Stimulated activated CD8-positive, alpha-beta memory T cell treated with anti-CD3 and anti-CD28 coated beads, Interleukin-4, amount 100 ng/mL, for 24 hours (primary cell): ENCODE data around the gene KIFC3.
"Not testable (repeated sequence)": the region's sequence is repeated elsewhere in the genome, so short reads cannot be mapped to it uniquely, and the experiment has no call there.

Source experiments
- DNase-seq: peaks from one replicate; pipeline ENCODE4 v3.0.0-alpha.2; 2020; ENCODE audit warnings: low read depth

KIFC3 gene

GRCh38 chr16:57802341-57803133 lies at the start of gene KIFC3:
TSS of gene KIFC3 (minus strand) at chr16:57802491. CDS start at chr16:57798243, 4,248 bp downstream.
- peak; percentile 71 for DNase-seq

- no peak for DNase-seq
These were observed 45.9 kb upstream of the KIFC3 start for GRCh38 chr16:57848181-57848580.

- DNase-seq = not testable (repeated sequence)
These were observed 44.6 kb upstream of the KIFC3 start for GRCh38 chr16:57846931-57847330.

- DNase-seq = no peak
These were observed 43.9 kb upstream of the KIFC3 start for GRCh38 chr16:57846078-57846697.

- no peak for DNase-seq
These were observed 42.8 kb upstream of the KIFC3 start for GRCh38 chr16:57845115-57845514.

GRCh38 chr16:57844416-57845030 lies 42.2 kb upstream of the KIFC3 start:
- no peak for DNase-seq

- DNase-seq = no peak
These were observed 41.1 kb upstream of the KIFC3 start for GRCh38 chr16:57843400-57843799.

GRCh38 chr16:57842601-57843000 lies 40.3 kb upstream of the KIFC3 start:
- no peak for DNase-seq

- no peak for DNase-seq
These were observed 38.5 kb upstream of the KIFC3 start for GRCh38 chr16:57840833-57841232.

GRCh38 chr16:57838161-57838560 lies 35.9 kb upstream of the KIFC3 start:
- DNase-seq = no peak

- DNase-seq = no peak
These were observed 35.2 kb upstream of the KIFC3 start for GRCh38 chr16:57837305-57838125.

- DNase-seq = not testable (repeated sequence)
These were observed 33.1 kb upstream of the KIFC3 start for GRCh38 chr16:57835439-57835838.

GRCh38 chr16:57834936-57835335 lies 32.6 kb upstream of the KIFC3 start:
- no peak for DNase-seq

GRCh38 chr16:57830890-57831484 lies 28.7 kb upstream of the KIFC3 start:
- DNase-seq = no peak

- DNase-seq = no peak
These were observed 27.7 kb upstream of the KIFC3 start for GRCh38 chr16:57829969-57830360.

- DNase-seq = no peak
These were observed 26.2 kb upstream of the KIFC3 start for GRCh38 chr16:57828272-57829161.

GRCh38 chr16:57826706-57827625 lies 24.7 kb upstream of the KIFC3 start:
- no peak for DNase-seq

- DNase-seq = no peak
These were observed 23.8 kb upstream of the KIFC3 start for GRCh38 chr16:57826052-57826451.

- no peak for DNase-seq
These were observed 23.2 kb upstream of the KIFC3 start for GRCh38 chr16:57825298-57826044.
